CD14-positive monocyte (primary cell): ENCODE results near the gene ITSN1. TPM values are rescaled to one million over a fixed set of nuclear protein-coding genes. Genes with fewer than 3 reads are reported as not detected.
A peak's percentile ranks its signal among the peaks of the same experiment; 100 is the strongest.

ENCODE experiments used
- DNase-seq, 3 donors: peaks; one replicate each; pipeline ENCODE4 v3.0.0-alpha.2; 2011 to 2022
- H2AFZ ChIP-seq: 2 replicates; pipeline ENCODE4 v1.6.0; 2012; ENCODE audit warnings: mild to moderate bottlenecking, low read depth, low read length, inconsistent platforms; ENCODE audit not compliant: insufficient read depth, poor library complexity, severe bottlenecking
- H3K27ac ChIP-seq, 2 donors: 1 replicate in 1 of 2; 2 replicates in 1 of 2; pipeline ENCODE4 v1.5.1; 2012 to 2013; ENCODE audit warnings: low read length in 2 of 2, control low read depth in 1 of 2, inconsistent platforms in 1 of 2, low read depth in 1 of 2, mild to moderate bottlenecking in 1 of 2
- H3K27me3 ChIP-seq, 2 donors: one replicate each; pipeline versions ENCODE4 v1.6.0 to v1.6.1; 2011 to 2013; ENCODE audit warnings: low read length in 2 of 2; ENCODE audit not compliant: control insufficient read depth in 2 of 2, insufficient read depth in 2 of 2
- H3K36me3 ChIP-seq, 2 donors: replicated peaks in 1 of 2; 1 replicate in 1 of 2; 2 replicates in 1 of 2; pipeline versions ENCODE4 v1.5.1 to v1.6.1; 2012 to 2013; ENCODE audit warnings: low read length in 2 of 2, control low read depth in 1 of 2, inconsistent platforms in 1 of 2, mild to moderate bottlenecking in 1 of 2; ENCODE audit not compliant: insufficient read depth in 2 of 2, control insufficient read depth in 1 of 2
- H3K4me1 ChIP-seq, 2 donors: 1 replicate in 1 of 2; 2 replicates in 1 of 2; pipeline versions ENCODE4 v1.5.1 to v1.6.1; 2012 to 2013; ENCODE audit warnings: low read length in 2 of 2, control low read depth in 1 of 2, inconsistent platforms in 1 of 2, mild to moderate bottlenecking in 1 of 2, moderate library complexity in 1 of 2; ENCODE audit not compliant: insufficient read depth in 2 of 2, control insufficient read depth in 1 of 2
- H3K4me2 ChIP-seq: replicated peaks from 2 replicates; pipeline ENCODE3; 2012; ENCODE audit warnings: low read length, moderate library complexity, mild to moderate bottlenecking; ENCODE audit not compliant: poor library complexity, severe bottlenecking; ENCODE audit errors: extremely low read depth
- H3K4me3 ChIP-seq, 3 experiments: fragments of 200-600 bp in 1 of 3; sonication (generic) in 1 of 3; replicated peaks in 1 of 3; 1 replicate in 2 of 3; 2 replicates in 1 of 3; pipeline ENCODE4 v1.5.1; 2011 to 2013; ENCODE audit warnings: low read length in 3 of 3, mild to moderate bottlenecking in 3 of 3, control low read depth in 2 of 3, low read depth in 2 of 3, inconsistent platforms in 1 of 3, moderate library complexity in 1 of 3
- H3K79me2 ChIP-seq: 2 replicates; pipeline ENCODE4 v1.6.0; 2012; ENCODE audit warnings: mild to moderate bottlenecking, control low read depth, inconsistent platforms, low read length, moderate library complexity; ENCODE audit not compliant: insufficient read depth
- H3K9ac ChIP-seq: 2 replicates; pipeline ENCODE4 v1.6.0; 2017; ENCODE audit warnings: low read length, mild to moderate bottlenecking; ENCODE audit not compliant: insufficient read depth, poor library complexity, severe bottlenecking
- H3K9me3 ChIP-seq, 2 donors: replicated peaks in 1 of 2; 1 replicate in 1 of 2; 2 replicates in 1 of 2; pipeline versions ENCODE4 v1.5.1 to v1.6.1; 2012 to 2013; ENCODE audit warnings: low read length in 2 of 2, control low read depth in 1 of 2; ENCODE audit not compliant: control insufficient read depth in 1 of 2, insufficient read depth in 1 of 2
- H4K20me1 ChIP-seq: 2 replicates; pipeline ENCODE4 v1.6.0; 2012; ENCODE audit warnings: mild to moderate bottlenecking, low read length, control low read depth, moderate library complexity; ENCODE audit not compliant: insufficient read depth
- H3K27ac Mint-ChIP-seq, 7 donors: one replicate each; pipeline ENCODE4 v1.8.0; 2020; ENCODE audit warnings: mild to moderate bottlenecking in 7 of 7, mixed read lengths in 7 of 7, moderate library complexity in 6 of 7, inconsistent platforms in 2 of 7
- H3K27me3 Mint-ChIP-seq, 3 donors: one replicate each; pipeline ENCODE4 v1.8.0; 2021 to 2022; ENCODE audit warnings: low read depth in 3 of 3, mild to moderate bottlenecking in 3 of 3, mixed read lengths in 3 of 3, moderate library complexity in 3 of 3, inconsistent platforms in 1 of 3
- H3K36me3 Mint-ChIP-seq, 2 donors: one replicate each; pipeline ENCODE4 v1.8.0; 2020; ENCODE audit warnings: mixed read lengths in 2 of 2, inconsistent platforms in 1 of 2, mild to moderate bottlenecking in 1 of 2
- H3K4me1 Mint-ChIP-seq: one replicate; pipeline ENCODE4 v1.8.0; 2020; ENCODE audit warnings: mild to moderate bottlenecking, mixed read lengths
- H3K4me3 Mint-ChIP-seq, 2 donors: one replicate each; pipeline ENCODE4 v1.8.0; 2020; ENCODE audit warnings: mild to moderate bottlenecking in 2 of 2, mixed read lengths in 2 of 2, moderate library complexity in 1 of 2
- H3K9me3 Mint-ChIP-seq, 7 donors: one replicate each; pipeline ENCODE4 v1.8.0; 2020 to 2022; ENCODE audit warnings: mixed read lengths in 7 of 7, mild to moderate bottlenecking in 6 of 7, moderate library complexity in 6 of 7, inconsistent platforms in 2 of 7
- WGBS: methylation state at CpG from one replicate; pipeline ENCODE4 v1.1.5; 2013; ENCODE audit warnings: missing lambda C conversion rate; ENCODE audit not compliant: insufficient coverage; 5-methylcytosine and 5-hydroxymethylcytosine counted together
- intact Hi-C, 2 donors: fragments of 100-400 bp; cut with micrococcal nuclease; formaldehyde crosslinking; loops; one replicate each; pipeline versions ENCODE4 v1.15.0 to v1.15.1; 2023
- polyA plus RNA-seq, 3 donors: library from polyadenylated mRNA; depleted of rRNA in 1 of 3; unstranded in 2 of 3; stranded (reverse) in 1 of 3; fragments of 300-500 nt in 2 of 3; fragments of >200 nt in 1 of 3; fragmentation: Illumina TruSeq in 2 of 3; gene quantifications; 1 replicate in 2 of 3; 2 replicates in 1 of 3; pipeline ENCODE4 v1.2.3, GENCODE V29; 2012 to 2021
- TF ChIP-seq, protein P1 (sequence below): fragments of 200-600 bp; IDR thresholded peaks from one replicate; pipeline ENCODE4 v1.8.0; 2022; ENCODE audit warnings: antibody characterized with exemption, mild to moderate bottlenecking

The ITSN1 gene
- polyA plus RNA-seq, 3 donors, result 4.7 to 10.3 (median 5.1) TPM

DNA sequence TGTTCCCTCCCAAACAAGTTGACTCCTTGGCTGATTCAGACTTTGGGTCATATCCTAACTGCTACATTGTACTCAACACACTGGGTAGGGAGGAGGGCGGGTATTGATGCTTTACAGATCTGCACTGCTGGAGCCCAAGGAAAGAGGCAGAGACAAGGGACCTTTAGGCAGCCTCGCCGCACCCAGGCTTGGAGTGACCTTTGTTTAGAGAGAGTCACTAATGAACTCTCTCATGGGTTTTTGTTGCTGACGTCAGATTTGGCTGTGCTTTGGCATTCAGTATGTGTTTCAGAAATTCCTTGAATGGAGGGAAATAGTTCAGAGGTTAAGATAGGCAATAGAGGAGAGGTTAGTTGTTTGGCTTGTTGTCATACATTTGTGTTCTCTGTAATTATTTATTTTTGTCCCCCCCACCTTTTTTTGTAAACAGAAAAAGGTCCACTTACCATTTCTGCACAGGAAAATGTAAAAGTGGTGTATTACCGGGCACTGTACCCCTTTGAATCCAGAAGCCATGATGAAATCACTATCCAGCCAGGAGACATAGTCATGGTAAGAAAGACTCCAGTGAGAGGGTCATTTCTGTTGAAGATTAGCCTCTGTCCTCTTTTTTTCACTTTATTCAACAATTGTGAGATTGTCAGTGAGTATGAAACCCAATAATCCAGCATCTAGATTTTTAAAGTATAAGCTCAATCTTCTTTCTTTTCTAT lies 157.2 kb downstream of the ITSN1 start:
- no peak overlapping the region for H3K9ac ChIP-seq
- WGBS, result 100% methylated on average over 3 of the region's 5 CpGs
- peaks cover 17 to 26% of the 10 kb centered on the region in 2 donors for H3K36me3 ChIP-seq
- no peaks in the 10 kb centered on the region for H3K79me2 ChIP-seq
- H3K4me1 ChIP-seq, result no peaks in the 10 kb centered on the region
- H3K27me3 ChIP-seq, result no peaks in the 10 kb centered on the region
- no peak overlapping the region for H3K4me3 ChIP-seq
- peaks cover 4% of the 10 kb centered on the region for H3K4me1 Mint-ChIP-seq
- peaks cover 0 to 1% (median 0%) of the 10 kb centered on the region in 3 donors for H3K27me3 Mint-ChIP-seq
- H2AFZ ChIP-seq, result no peak overlapping the region
- no peak overlapping the region for H3K4me2 ChIP-seq
- H3K4me3 Mint-ChIP-seq, result no peak overlapping the region
- TF ChIP-seq, protein P1, sequence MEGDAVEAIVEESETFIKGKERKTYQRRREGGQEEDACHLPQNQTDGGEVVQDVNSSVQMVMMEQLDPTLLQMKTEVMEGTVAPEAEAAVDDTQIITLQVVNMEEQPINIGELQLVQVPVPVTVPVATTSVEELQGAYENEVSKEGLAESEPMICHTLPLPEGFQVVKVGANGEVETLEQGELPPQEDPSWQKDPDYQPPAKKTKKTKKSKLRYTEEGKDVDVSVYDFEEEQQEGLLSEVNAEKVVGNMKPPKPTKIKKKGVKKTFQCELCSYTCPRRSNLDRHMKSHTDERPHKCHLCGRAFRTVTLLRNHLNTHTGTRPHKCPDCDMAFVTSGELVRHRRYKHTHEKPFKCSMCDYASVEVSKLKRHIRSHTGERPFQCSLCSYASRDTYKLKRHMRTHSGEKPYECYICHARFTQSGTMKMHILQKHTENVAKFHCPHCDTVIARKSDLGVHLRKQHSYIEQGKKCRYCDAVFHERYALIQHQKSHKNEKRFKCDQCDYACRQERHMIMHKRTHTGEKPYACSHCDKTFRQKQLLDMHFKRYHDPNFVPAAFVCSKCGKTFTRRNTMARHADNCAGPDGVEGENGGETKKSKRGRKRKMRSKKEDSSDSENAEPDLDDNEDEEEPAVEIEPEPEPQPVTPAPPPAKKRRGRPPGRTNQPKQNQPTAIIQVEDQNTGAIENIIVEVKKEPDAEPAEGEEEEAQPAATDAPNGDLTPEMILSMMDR, result no peak
- H3K9me3 ChIP-seq, result no peaks in the 10 kb centered on the region
- no peaks in the 10 kb centered on the region for H3K9me3 Mint-ChIP-seq
- no peak overlapping the region for H3K27ac ChIP-seq
- H3K36me3 Mint-ChIP-seq, result peaks cover 36 to 50% of the 10 kb centered on the region in 2 donors
- no peak for DNase-seq
- no peak overlapping the region for H3K27ac Mint-ChIP-seq
- H4K20me1 ChIP-seq, result no peaks in the 10 kb centered on the region
- intact Hi-C loops, result no loop called here

DNA sequence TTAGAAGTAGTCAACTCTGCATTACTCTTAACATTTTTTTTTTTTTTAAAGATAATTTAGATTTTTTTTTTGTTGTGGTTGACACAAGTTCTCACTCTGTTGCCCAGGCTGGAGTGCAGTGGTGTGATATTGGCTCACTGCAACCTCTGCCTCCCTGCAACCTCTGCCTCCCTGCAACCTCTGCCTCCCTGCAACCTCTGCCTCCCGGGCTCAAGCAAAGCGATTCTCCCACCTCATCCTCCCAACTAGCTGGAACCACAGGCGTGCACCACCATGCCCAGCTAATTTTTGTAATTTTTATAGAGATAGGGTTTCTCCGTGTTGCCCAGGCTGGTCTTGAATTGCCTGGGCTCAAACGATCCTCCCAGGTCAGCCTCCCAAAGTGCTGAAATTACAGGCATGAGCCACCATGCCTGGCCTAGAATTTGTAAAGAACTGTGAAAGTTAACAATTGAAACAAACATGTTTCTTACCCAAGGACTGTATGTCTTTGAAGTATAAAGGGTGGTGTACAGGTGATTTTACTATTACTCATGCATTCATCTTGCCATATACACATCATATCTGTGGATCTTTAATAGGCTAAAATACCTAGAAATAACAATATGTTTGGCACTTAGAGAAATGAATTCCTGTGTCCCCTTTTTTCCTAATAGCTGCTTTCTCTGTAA lies 158.6 kb downstream of the ITSN1 start:
- peaks cover 30 to 46% of the 10 kb centered on the region in 2 donors for H3K36me3 Mint-ChIP-seq
- TF ChIP-seq, protein P1, result no peak
- no peak overlapping the region for H3K4me2 ChIP-seq
- intact Hi-C loops, result no loop called here
- no peaks in the 10 kb centered on the region for H3K9me3 Mint-ChIP-seq
- no peak overlapping the region for H3K4me3 ChIP-seq
- H2AFZ ChIP-seq, result no peak overlapping the region
- H3K27me3 Mint-ChIP-seq, result peaks cover 0 to 1% (median 0%) of the 10 kb centered on the region in 3 donors
- DNase-seq, result no peak
- H3K36me3 ChIP-seq, result peaks cover 15 to 22% of the 10 kb centered on the region in 2 donors
- no peak overlapping the region for H3K27ac ChIP-seq
- no peaks in the 10 kb centered on the region for H3K9me3 ChIP-seq
- H3K4me3 Mint-ChIP-seq, result no peak overlapping the region
- no peaks in the 10 kb centered on the region for H3K79me2 ChIP-seq
- WGBS, result no CpG with 5 or more reads among the region's 5 CpGs
- peaks cover 4% of the 10 kb centered on the region for H3K4me1 Mint-ChIP-seq
- no peaks in the 10 kb centered on the region for H3K27me3 ChIP-seq
- H3K4me1 ChIP-seq, result no peaks in the 10 kb centered on the region
- H4K20me1 ChIP-seq, result no peaks in the 10 kb centered on the region
- H3K9ac ChIP-seq, result no peak overlapping the region
- peak overlapping the region in 2 of 7 donors; percentile 21 to 30 for H3K27ac Mint-ChIP-seq
